ENCODE results near the gene SNW1. TPM values are rescaled to one million over a fixed set of nuclear protein-coding genes. Genes with fewer than 3 reads are reported as not detected.

The SNW1 gene
- total and polyA plus RNA-seq, 3 donors from 2014 or later: 58.7 to 110 (median 64.7) TPM

GRCh38 chr14:77722301-77722700, 38.7 kb downstream of the SNW1 start:
- no peaks in the 10 kb centered on the region for H3K27me3 ChIP-seq
- H3K36me3 ChIP-seq (ENCODE audit: low read depth, missing control alignments): no peaks in the 10 kb centered on the region
- H3K27ac ChIP-seq: no peak overlapping the region
- no peaks in the 10 kb centered on the region for H3K4me1 ChIP-seq
- no peaks in the 10 kb centered on the region for H3K9me3 ChIP-seq
- intact Hi-C loops (cut with DNase I; ENCODE audit: low total_unique reads): no loop called here
- TF ChIP-seq POLR2A (IDR thresholded peaks at IDR 0.05) (no peak), CTCF (IDR thresholded peaks at IDR 0.05) (no peak)
- 89 to 94% methylated on average over 3 of the region's 3 CpGs for WGBS, 2 donors
- no peak for DNase-seq
- H3K4me3 ChIP-seq: no peak overlapping the region

GRCh38 chr14:77721437-77721836, 39.5 kb downstream of the SNW1 start:
- H3K4me1 ChIP-seq: no peaks in the 10 kb centered on the region
- 94 to 95% methylated on average over 5 of the region's 5 CpGs for WGBS, 2 donors
- no peak for TF ChIP-seq POLR2A (IDR thresholded peaks at IDR 0.05)
- TF ChIP-seq CTCF (IDR thresholded peaks at IDR 0.05): no peak
- H3K27me3 ChIP-seq: no peaks in the 10 kb centered on the region
- intact Hi-C loops (cut with DNase I; ENCODE audit: low total_unique reads): no loop called here
- no peak overlapping the region for H3K4me3 ChIP-seq
- no peaks in the 10 kb centered on the region for H3K36me3 ChIP-seq (ENCODE audit: low read depth, missing control alignments)
- H3K27ac ChIP-seq: no peak overlapping the region
- H3K9me3 ChIP-seq: no peaks in the 10 kb centered on the region
- no peak for DNase-seq

GRCh38 chr14:77717608-77718305, 43.2 kb downstream of the SNW1 start:
- Histone ChIP-seq H3K9me3 (no peaks in the 10 kb centered on the region), H3K27me3 (no peaks in the 10 kb centered on the region), H3K36me3 (ENCODE audit: low read depth, missing control alignments) (no peaks in the 10 kb centered on the region), H3K4me1 (no peaks in the 10 kb centered on the region), H3K27ac (no peak overlapping the region), H3K4me3 (no peak overlapping the region)
- WGBS, 2 donors: 67 to 79% methylated on average over 5 of the region's 5 CpGs
- TF ChIP-seq POLR2A (IDR thresholded peaks at IDR 0.05) (no peak), CTCF (IDR thresholded peaks at IDR 0.05) (no peak)
- intact Hi-C loops (cut with DNase I; ENCODE audit: low total_unique reads): no loop called here
- no peak for DNase-seq

GRCh38 chr14:77714926-77715325, 46.0 kb downstream of the SNW1 start:
- Histone ChIP-seq H3K27me3 (no peaks in the 10 kb centered on the region), H3K9me3 (no peaks in the 10 kb centered on the region), H3K27ac (no peak overlapping the region), H3K36me3 (ENCODE audit: low read depth, missing control alignments) (no peaks in the 10 kb centered on the region), H3K4me1 (peaks cover 2% of the 10 kb centered on the region), H3K4me3 (no peak overlapping the region)
- 88 to 90% methylated on average over 6 of the region's 6 CpGs for WGBS, 2 donors
- intact Hi-C loops (cut with DNase I; ENCODE audit: low total_unique reads): no loop called here
- DNase-seq: no peak
- TF ChIP-seq CTCF (IDR thresholded peaks at IDR 0.05) (no peak), POLR2A (IDR thresholded peaks at IDR 0.05) (no peak)

GRCh38 chr14:77710364-77710763, 50.6 kb downstream of the SNW1 start:
- no peak for TF ChIP-seq CTCF (IDR thresholded peaks at IDR 0.05)
- TF ChIP-seq POLR2A (IDR thresholded peaks at IDR 0.05): no peak
- no peak for DNase-seq
- H3K36me3 ChIP-seq (ENCODE audit: low read depth, missing control alignments): no peaks in the 10 kb centered on the region
- no peak overlapping the region for H3K27ac ChIP-seq
- no peaks in the 10 kb centered on the region for H3K27me3 ChIP-seq
- no peaks in the 10 kb centered on the region for H3K9me3 ChIP-seq
- 81 to 83% methylated on average over 2 of the region's 2 CpGs for WGBS, 2 donors
- H3K4me1 ChIP-seq: peaks cover 24% of the 10 kb centered on the region
- no peak overlapping the region for H3K4me3 ChIP-seq
- intact Hi-C loops (cut with DNase I; ENCODE audit: low total_unique reads): no loop called here

Measured in testis (tissue), 3 donors.